CD4-positive, alpha-beta T cell treated with Interleukin-2 at 100 ng/mL for 4 hours (primary cell): ENCODE results near the gene ERAP2.

Experiments
- DNase-seq: peaks from one replicate; pipeline ENCODE4 v3.0.0-alpha.2; 2020; ENCODE audit warnings: low spot score

The ERAP2 gene

GRCh38 chr5:96932026-96932425 is 55.7 kb downstream of the ERAP2 start:
- no peak for DNase-seq

DNA sequence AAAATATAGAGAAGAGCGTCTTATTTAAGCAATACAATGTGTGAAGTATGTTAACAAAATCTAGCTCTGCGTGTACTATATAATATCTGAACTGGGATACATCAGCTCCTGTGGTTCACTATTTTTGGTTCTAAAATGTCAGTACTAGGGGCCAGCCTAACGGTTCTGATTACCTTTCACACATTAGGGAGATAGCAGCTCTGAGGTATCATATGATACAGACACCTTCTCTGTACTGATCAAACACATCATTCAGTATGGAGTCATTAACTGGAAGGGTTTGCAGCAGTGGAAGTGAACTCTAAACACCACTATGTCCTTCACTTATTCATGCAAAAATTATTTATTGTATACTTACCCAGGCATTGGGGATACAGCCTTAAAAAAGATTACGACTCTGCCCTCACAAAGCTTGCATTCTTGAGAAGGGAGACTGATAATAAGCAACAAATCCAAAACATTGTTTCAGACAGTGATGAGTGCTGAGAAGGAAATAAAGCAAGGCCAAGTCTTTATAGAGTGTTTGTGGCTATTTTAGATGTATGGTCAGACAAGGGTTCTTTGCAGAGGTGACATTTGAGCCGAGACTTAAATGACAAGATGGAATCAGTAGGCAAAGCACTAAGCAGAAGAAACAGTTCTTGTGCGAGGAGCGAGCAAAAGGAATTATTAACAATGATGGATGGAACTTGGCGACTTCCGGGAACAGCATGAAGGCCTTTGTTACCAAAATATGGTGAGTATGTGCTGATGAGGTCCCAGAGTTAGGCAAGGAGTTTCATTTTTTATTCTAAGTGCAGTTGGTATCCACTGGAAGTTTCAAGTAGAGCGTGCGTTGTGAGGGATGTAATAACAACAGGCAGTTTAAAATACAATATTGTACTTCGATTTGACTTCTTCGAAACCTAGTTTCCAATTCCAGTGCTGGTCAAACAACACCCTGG is 57.7 kb downstream of the ERAP2 start:
- DNase-seq = peak; percentile 35

GRCh38 chr5:96934708-96935558 is 58.6 kb downstream of the ERAP2 start:
- DNase-seq = peak; percentile 96

DNA sequence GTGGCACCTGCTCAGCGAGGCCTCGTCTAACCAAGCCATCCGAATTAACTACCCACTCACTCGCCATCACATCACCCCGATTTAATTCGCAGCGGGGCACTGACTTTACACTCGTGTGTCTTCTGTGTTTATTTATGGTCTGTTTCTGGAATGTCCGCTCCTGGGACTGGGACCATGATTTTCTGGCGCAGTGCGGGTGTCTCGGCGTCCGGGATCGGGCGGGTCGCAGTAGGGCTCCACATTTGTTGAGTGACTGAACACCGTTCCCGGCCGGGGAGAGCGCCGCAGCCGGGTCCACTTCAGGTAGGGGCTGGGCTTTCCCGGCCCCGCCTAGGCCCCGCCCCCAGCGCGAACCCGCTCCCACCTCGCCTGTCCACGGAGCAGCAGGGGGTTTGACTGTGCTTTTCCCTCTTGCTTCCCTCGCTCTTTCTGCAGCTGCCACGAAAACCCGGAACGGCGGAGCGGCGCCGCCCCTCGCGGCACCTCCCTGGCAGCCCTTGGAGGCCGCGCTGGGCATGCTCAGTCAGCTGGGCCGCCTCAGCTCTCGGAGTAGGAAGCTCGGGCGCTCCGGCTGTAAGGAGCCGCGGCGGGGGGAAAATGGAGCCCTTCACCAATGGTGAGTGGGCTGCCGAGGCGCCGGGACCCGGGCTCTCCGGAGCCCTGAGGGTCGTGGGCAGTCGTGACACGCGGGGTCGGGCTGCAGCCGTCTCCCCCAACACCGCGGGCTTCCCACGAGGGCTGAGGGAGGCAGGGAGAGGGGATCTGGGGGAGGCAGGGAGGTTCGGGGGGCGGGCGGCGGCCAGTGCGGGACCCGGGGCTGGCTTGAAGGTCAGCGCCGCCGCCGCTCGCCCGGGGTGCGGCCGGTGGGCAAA is 59.5 kb downstream of the ERAP2 start, which contains the start of gene LNPEP:
LNPEP (plus strand) TSS at position 522 of the 872 bp plus-strand sequence; CDS start at position 598, 76 bp downstream.
- DNase-seq = peak; percentile 96

DNA sequence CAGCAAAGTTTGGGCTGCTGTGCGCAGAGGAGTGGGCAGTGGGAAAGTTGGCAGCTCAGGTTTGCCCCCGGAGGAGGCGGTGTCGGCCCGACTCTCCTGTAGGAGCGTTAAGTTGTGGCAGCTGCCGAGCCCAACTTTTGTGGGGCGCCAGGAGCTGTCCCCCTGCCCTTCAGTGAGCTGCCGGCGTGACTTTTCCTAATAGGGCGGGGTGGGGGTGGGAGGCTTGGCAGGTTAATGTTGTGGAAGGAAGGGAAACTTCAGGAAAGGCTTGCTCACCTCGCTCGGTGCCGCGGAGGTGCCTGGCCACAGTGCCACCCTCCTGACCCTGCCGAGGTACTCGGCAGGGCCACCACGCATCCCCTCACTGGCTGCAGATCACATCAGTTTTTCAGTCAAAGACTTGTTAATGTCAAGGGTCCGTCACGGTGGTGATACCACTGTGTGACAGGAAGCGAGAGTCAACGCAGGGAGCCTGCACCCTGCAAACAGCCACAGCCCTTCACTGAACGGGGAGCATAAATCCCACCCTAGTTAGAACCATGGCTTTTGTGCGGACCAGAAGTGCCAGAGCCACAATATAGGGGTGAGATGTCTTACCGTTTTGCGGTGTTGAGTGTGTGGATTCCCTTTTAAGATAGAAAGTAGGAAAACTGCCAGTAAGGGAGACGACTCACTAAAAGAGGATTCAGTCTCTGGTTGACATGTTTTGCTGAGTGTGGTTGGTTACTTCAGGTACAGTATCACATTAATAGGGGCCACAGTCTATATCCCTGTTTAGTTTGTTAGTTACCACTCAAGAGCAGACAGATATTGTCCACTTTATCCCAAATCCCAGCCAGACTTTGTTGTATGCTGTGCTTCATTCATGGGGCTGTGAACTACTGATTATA is 60.4 kb downstream of the ERAP2 start:
- peak; percentile 44 for DNase-seq

DNA sequence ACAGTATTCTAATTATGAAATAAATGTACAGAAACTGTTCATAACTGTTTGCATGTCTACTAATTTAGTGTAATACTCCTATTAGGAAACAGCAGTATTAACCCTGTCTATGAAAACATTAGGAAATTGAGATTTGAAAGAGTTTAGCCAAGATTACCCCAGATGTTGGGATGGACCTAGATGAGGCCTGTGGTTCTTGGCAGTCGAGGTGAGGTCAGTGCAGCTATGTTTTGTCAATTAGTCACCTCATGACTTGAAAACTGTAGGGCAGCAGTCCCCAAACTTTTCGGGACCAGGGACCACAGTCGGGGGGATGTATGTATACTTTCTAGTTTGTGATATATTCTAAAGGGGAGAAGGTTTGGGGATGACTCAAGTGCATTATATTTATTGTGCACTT is 64.3 kb downstream of the ERAP2 start:
- DNase-seq = no peak

DNA sequence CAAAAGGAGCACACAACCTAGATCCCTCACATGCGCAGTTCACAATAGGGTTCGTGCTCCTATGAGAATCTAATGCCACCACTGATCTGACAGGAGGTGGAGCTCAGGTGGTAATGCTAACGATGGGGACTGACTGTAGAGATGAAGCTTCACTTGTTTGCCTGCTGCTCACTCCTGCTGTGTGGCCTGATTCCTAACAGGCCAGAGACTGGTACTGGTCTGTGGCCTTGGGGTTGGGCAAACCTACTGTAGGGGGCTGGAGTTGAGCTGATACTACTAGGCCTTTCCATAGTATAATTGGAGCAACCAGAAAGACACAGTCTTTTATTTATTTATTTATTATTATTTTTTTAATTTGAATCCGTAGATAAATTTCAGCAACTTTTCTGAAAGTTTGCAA is 64.8 kb downstream of the ERAP2 start:
- no peak for DNase-seq

DNA sequence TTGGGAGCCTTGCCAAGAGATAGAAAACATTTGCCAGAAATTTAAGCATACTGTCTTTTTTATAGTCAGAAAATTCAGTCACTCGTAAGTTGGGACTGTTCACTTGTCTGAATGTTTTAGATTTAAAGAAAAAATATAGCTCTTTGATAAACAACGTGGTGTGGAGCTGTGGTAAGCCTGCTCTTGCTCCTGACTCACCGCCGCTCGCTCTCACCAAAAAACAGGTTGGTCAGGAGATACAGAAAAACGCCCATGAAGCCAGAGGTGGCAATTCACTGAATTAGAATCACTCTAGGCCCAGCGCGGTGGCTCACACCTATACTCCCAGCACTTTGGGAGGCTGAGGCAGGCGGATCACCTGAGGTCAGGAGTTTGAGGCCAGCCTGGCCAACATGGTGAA is 65.8 kb downstream of the ERAP2 start:
- DNase-seq = peak; percentile 24

DNA sequence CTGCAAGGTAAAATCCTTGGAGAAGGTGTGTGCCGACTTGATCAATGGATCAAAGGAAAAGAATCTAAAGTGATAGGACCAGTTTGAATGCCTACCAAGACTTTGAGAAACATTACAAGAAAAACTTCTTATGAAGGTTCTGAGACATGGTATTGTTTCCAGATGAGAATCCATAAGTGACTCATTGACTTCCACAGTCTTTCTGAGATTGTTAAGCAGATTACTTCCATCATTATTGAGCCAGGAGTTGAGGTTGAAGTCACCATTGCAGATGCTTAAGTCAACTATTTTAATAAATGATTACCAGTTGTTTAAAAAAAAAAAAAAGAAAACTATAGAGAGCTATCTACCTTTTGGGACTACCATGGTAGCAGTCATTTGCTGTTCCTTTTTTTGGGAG is 66.6 kb downstream of the ERAP2 start:
- no peak for DNase-seq

- no peak for DNase-seq
Observed at GRCh38 chr5:96943799-96944198, 67.5 kb downstream of the ERAP2 start.

GRCh38 chr5:96945144-96945897 is 69.0 kb downstream of the ERAP2 start:
- DNase-seq = no peak

DNA sequence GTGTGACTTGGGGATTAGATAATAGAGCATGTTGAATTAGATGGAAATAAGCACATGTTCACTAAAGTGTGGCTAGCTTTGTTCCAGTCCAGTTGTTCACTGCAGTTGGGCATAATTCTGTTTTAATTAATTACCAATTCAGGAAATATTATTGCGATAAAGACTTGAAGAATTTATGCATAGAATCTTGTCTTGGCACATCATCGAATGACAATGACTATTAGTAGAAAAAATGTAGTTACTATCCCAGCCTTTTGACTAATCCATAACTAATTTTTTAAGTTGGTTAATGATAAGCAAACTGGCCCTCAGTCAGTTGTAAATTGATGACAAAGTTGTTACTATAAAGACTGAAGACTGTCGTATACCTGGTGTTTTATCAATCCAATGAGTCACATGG is 70.1 kb downstream of the ERAP2 start:
- DNase-seq = no peak

GRCh38 chr5:96952118-96952750 is 75.9 kb downstream of the ERAP2 start:
- DNase-seq = no peak

GRCh38 chr5:96952974-96953730 is 76.9 kb downstream of the ERAP2 start:
- DNase-seq = no peak

DNA sequence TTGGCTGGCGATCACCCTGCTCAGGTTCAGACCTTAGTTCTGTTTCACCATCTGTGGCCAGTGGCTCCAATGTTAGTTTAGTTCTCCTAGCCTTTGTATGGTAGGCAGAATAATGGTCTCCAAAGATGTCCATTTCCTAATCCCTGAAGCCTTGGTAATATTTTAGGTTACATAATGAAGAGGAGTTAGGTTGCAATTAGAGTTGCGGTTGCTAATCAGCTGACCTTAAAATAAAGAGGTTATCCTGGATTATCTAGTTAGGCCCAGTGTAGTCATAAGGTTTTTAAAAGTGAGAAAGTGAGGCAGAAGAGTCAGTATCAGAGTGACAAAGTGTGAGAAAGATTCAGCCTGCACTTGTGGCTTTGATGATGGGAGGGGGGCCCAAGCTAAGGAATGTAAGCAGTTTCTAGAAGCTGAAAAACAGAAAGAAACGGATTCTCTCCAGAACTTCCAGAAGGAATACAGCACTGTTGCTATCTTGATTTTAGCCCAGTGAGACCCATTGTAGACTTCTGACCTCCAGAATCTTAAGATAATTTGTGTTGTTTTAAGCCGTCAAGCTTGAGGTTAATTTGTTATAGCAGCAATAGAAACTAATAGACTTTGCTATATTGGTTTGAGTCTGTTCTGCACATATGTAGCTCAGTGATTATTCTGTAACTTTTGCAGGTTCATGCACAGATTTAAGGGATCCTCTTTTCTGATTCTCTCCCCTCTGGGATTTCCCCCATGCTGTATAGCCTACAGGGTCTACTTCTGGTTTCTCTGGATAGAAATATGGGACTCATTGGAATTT is 81.2 kb downstream of the ERAP2 start:
- DNase-seq = peak; percentile 37

- DNase-seq = no peak
Observed at GRCh38 chr5:96958977-96959376, 82.7 kb downstream of the ERAP2 start.

GRCh38 chr5:96961053-96961452 is 84.8 kb downstream of the ERAP2 start:
- DNase-seq = peak; percentile 72

- DNase-seq = peak; percentile 20
Observed at GRCh38 chr5:96962540-96962991, 86.3 kb downstream of the ERAP2 start.
